ENCODE results near the gene FAM184A. TPM values are rescaled to one million over a fixed set of nuclear protein-coding genes. Genes with fewer than 3 reads are reported as not detected.

FAM184A gene
- total RNA-seq, 4 donors from 2014 or later = 0.40 to 1.0 (median 0.79) TPM

DNA sequence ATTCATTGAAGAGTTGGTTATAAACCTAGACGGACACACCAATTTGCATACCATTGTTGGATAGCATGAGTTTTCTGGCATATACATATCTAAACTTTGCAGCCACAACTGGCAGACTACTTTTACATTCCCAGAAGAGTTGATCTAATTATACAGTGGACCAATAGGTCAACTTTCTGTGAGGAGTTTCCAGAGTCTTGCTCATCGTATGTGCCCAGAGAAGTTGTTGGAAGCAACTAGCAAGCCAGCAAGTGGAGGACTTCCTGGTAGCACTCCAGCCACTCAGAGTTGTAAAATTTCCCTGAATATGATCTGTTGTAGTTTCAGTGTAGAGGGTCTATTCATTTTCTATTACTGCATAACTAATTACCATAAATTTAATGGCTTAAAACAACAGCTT is 47.1 kb upstream of the FAM184A start:
- no peaks in the 10 kb centered on the region for H3K27me3 ChIP-seq
- peaks cover 10 to 12% of the 10 kb centered on the region in 2 donors for H3K4me1 ChIP-seq
- H3K27ac ChIP-seq = no peak overlapping the region
- no peaks in the 10 kb centered on the region for H3K36me3 ChIP-seq
- ATAC-seq = no peak
- H3K9me3 ChIP-seq = no peaks in the 10 kb centered on the region
- TF ChIP-seq, protein P1, sequence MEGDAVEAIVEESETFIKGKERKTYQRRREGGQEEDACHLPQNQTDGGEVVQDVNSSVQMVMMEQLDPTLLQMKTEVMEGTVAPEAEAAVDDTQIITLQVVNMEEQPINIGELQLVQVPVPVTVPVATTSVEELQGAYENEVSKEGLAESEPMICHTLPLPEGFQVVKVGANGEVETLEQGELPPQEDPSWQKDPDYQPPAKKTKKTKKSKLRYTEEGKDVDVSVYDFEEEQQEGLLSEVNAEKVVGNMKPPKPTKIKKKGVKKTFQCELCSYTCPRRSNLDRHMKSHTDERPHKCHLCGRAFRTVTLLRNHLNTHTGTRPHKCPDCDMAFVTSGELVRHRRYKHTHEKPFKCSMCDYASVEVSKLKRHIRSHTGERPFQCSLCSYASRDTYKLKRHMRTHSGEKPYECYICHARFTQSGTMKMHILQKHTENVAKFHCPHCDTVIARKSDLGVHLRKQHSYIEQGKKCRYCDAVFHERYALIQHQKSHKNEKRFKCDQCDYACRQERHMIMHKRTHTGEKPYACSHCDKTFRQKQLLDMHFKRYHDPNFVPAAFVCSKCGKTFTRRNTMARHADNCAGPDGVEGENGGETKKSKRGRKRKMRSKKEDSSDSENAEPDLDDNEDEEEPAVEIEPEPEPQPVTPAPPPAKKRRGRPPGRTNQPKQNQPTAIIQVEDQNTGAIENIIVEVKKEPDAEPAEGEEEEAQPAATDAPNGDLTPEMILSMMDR (IDR thresholded peaks at IDR 0.05 in 4 of 5, conservative IDR thresholded peaks at IDR 0.05 in 1 of 5) = no peak
- TF ChIP-seq POLR2A (IDR thresholded peaks at IDR 0.05) = no peak
- in situ Hi-C loops (cut with MboI; ENCODE audit: low sequenced_read_pairs in 4 of 4) (no loop called here), intact Hi-C loops (cut with DNase I; ENCODE audit: low total_unique reads) (no loop called here)
- no peak for DNase-seq
- H3K4me3 ChIP-seq = no peak overlapping the region

DNA sequence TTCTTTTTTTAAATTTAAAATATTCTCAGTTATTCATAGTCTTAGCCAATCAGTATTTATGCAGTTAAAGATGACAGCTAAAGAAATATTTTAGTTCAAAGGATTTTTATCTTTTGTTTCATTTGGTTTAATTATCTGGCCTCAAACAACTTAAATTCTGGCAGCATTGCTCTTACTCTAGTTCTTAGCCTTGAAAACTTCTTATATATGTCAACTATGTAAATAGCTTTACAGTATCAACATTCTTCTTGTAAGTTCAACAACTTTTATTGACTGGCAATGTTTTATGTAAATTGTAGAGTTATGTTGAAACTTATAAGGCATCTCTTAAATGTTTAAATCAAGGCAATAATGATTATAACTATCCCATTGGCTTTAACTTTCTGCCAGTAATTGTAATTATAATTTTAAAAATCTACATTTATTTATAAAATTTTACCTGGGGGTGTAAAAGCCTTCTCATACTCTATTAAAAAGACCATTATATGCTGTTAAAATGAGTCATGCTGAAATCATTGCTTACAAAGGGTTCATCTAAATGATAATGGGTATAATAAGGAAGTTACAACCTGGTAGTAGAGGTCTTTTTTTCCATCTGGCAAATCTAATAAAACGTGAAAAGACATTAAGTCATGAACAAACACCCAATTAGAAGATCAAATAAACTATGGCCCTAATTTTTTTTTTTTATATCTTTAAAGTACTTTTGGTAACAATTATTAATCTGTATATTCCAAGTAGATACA is 45.8 kb upstream of the FAM184A start:
- Histone ChIP-seq H3K4me1 (peaks cover 0 to 1% of the 10 kb centered on the region in 2 donors), H3K4me3 (no peak overlapping the region), H3K27me3 (no peaks in the 10 kb centered on the region), H3K27ac (no peak overlapping the region), H3K36me3 (no peaks in the 10 kb centered on the region), H3K9me3 (no peaks in the 10 kb centered on the region)
- DNase-seq = no peak
- intact Hi-C loops (cut with DNase I; ENCODE audit: low total_unique reads) (no loop called here), in situ Hi-C loops (cut with MboI; ENCODE audit: low sequenced_read_pairs in 4 of 4) (loop anchor here in 1 of 4 donors (25.0 kb wide), 1 partner anchor 162 kb away; no protein-coding TSS in a partner anchor)
- TF ChIP-seq, protein P1 (IDR thresholded peaks at IDR 0.05 in 4 of 5, conservative IDR thresholded peaks at IDR 0.05 in 1 of 5) = no peak
- ATAC-seq = no peak

DNA sequence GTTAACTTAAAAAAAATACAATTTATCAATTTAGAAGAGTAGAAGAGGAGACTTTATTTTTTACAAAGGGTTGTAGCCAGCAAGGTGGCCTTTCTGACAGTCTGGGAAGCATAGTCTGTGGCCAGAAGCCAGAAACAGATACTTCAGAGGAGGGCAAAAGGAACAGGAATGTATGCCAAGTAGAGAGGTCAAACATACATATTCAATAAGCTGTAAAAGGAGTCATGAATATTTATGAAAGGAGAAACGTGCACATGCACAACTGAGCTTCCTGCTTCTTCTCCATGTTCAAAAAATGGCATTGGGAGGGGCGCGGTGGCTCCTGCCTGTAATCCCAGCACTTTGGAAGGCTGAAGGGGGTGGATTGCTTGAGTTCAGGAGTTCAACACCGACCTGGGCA is 43.9 kb upstream of the FAM184A start:
- Histone ChIP-seq H3K4me1 (no peaks in the 10 kb centered on the region), H3K9me3 (no peaks in the 10 kb centered on the region), H3K4me3 (no peak overlapping the region), H3K36me3 (no peaks in the 10 kb centered on the region), H3K27me3 (no peaks in the 10 kb centered on the region), H3K27ac (no peak overlapping the region)
- ATAC-seq = no peak
- in situ Hi-C loops (cut with MboI; ENCODE audit: low sequenced_read_pairs in 4 of 4) (loop anchor here in 1 of 4 donors (25.0 kb wide), 1 partner anchor 160 kb away; no protein-coding TSS in a partner anchor), intact Hi-C loops (cut with DNase I; ENCODE audit: low total_unique reads) (no loop called here)
- DNase-seq = no peak
- no peak for TF ChIP-seq POLR2A (IDR thresholded peaks at IDR 0.05)
- TF ChIP-seq, protein P1 (IDR thresholded peaks at IDR 0.05 in 4 of 5, conservative IDR thresholded peaks at IDR 0.05 in 1 of 5) = no peak

DNA sequence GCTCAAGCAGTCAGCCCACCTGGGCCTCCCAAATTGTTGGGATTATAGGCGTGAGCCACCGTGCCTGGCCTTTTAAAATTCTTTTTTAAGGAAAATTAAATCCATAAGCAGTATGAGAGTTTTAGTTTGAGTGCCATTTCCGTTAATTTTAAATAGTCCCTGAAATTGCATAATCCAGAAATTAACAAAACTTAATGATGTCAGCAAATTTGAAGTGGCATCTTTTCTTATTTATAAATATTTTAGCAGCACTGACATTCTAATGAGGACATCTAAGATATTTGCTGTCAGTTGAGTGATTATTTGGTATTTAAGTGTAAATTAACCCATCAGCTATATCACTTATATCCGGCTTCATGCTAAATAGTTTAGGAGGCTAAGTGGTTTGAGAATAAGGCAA is 42.9 kb upstream of the FAM184A start:
- in situ Hi-C loops (cut with MboI; ENCODE audit: low sequenced_read_pairs in 4 of 4) (loop anchor here in 1 of 4 donors (25.0 kb wide), 1 partner anchor 159 kb away; no protein-coding TSS in a partner anchor), intact Hi-C loops (cut with DNase I; ENCODE audit: low total_unique reads) (no loop called here)
- no peaks in the 10 kb centered on the region for H3K27me3 ChIP-seq
- no peaks in the 10 kb centered on the region for H3K4me1 ChIP-seq
- H3K36me3 ChIP-seq = no peaks in the 10 kb centered on the region
- no peak for ATAC-seq
- DNase-seq = no peak
- no peak overlapping the region for H3K27ac ChIP-seq
- no peak overlapping the region for H3K4me3 ChIP-seq
- TF ChIP-seq POLR2A (IDR thresholded peaks at IDR 0.05) = no peak
- TF ChIP-seq, protein P1 (IDR thresholded peaks at IDR 0.05 in 4 of 5, conservative IDR thresholded peaks at IDR 0.05 in 1 of 5) = no peak
- no peaks in the 10 kb centered on the region for H3K9me3 ChIP-seq

All from gastrocnemius medialis (tissue), 4 donors.